ENCODE results near the gene SENP6. TPM values are rescaled to one million over a fixed set of nuclear protein-coding genes. Genes with fewer than 3 reads are reported as not detected.

The SENP6 gene
- total RNA-seq, 1 experiment from 2014 or later: 116 TPM

DNA sequence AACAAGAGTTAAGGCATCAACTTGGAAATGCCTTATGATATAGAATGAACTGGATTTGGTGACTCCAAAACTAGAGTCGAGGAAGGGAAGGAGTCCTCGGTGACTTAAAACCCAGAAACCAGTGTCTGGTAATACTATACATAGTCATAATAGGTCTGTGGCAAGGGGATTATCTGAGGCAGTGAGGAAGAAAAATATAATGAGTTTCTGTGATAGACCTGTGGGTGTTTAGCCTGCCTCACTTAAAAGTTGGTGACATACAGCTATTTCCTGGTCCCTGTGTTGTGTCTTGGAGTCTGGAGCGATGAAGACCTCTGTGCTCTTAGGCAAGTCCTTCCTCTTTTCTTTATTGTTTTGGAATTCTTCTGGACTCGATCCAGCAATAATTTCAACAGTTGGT, 142.3 kb downstream of the SENP6 start:
- peaks cover 3% of the 10 kb centered on the region for H3K23me2 ChIP-seq (ENCODE audit: insufficient read length, low read depth, low read length, poor library complexity, severe bottlenecking)
- H3K9me3 Mint-ChIP-seq: no peaks in the 10 kb centered on the region
- no peak overlapping the region for H2BK5ac ChIP-seq (ENCODE audit: insufficient read length, low read length)
- no peak overlapping the region for H4K5ac ChIP-seq (ENCODE audit: insufficient read length, low read depth, low read length)
- no peak overlapping the region for H3K56ac ChIP-seq (ENCODE audit: insufficient read length, low read depth, low read length)
- no peak overlapping the region for H4K8ac ChIP-seq (replicated peaks; ENCODE audit: insufficient read length, low read depth, low read length)
- H3K27me3 ChIP-seq (ENCODE audit: insufficient read depth, low read length): no peaks in the 10 kb centered on the region
- no peak overlapping the region for H2AK5ac ChIP-seq (ENCODE audit: insufficient read length, low read length)
- H3K18ac ChIP-seq (ENCODE audit: insufficient read length, low read depth, low read length): no peak overlapping the region
- no peaks in the 10 kb centered on the region for H3K79me1 ChIP-seq (ENCODE audit: insufficient read depth, low read depth, low read length, poor library complexity, severe bottlenecking)
- no peaks in the 10 kb centered on the region for H3K79me2 ChIP-seq (ENCODE audit: insufficient read depth, low read length)
- no peaks in the 10 kb centered on the region for H4K20me1 ChIP-seq (ENCODE audit: control insufficient read depth, insufficient read depth, insufficient read length)
- H2BK120ac ChIP-seq (ENCODE audit: low read depth, low read length, poor library complexity, severe bottlenecking): no peak overlapping the region
- no peak overlapping the region for H3K23ac ChIP-seq (ENCODE audit: insufficient read length, low read depth, low read length)
- H3K14ac ChIP-seq (ENCODE audit: insufficient read depth, low read length): no peak overlapping the region
- H3K27ac Mint-ChIP-seq: no peak overlapping the region
- H3K4me1 Mint-ChIP-seq: peaks cover 3 to 9% of the 10 kb centered on the region in 2 experiments
- H3K4ac ChIP-seq (ENCODE audit: low read depth, low read length): no peak overlapping the region
- WGBS (ENCODE audit: extremely low coverage, insufficient read length, low lambda C conversion rate): no CpG with 5 or more reads among the region's 4 CpGs
- no peak overlapping the region for H3K4me2 ChIP-seq (ENCODE audit: insufficient read depth, insufficient read length, low read length)
- no peak overlapping the region for H3K4me3 Mint-ChIP-seq
- H3K4me1 ChIP-seq (ENCODE audit: insufficient read depth, low read length): no peaks in the 10 kb centered on the region
- no peak overlapping the region for H2BK12ac ChIP-seq (ENCODE audit: insufficient read length, low read depth, low read length)
- no peak overlapping the region for H3K9ac ChIP-seq (ENCODE audit: extremely low read depth, insufficient read length, low read length)
- H2AFZ ChIP-seq (ENCODE audit: low read length): no peak overlapping the region
- H3K9me3 ChIP-seq (ENCODE audit: control insufficient read depth, low read depth, low read length): no peaks in the 10 kb centered on the region
- H3K36me3 Mint-ChIP-seq (ENCODE audit: insufficient read depth in 1 of 3, low read depth in 3 of 3): no peaks in the 10 kb centered on the region
- no peak overlapping the region for H3T11ph ChIP-seq (ENCODE audit: low read length)
- H2BK20ac ChIP-seq (ENCODE audit: low read depth, low read length, poor library complexity, severe bottlenecking): no peak overlapping the region
- H2BK15ac ChIP-seq (ENCODE audit: low read depth, low read length): no peak overlapping the region
- no peak overlapping the region for H3K27ac ChIP-seq (ENCODE audit: insufficient read length, low read depth, low read length)
- H4K91ac ChIP-seq (ENCODE audit: insufficient read length, low read depth, low read length): no peak overlapping the region
- peaks cover 13% of the 10 kb centered on the region for H3K27me3 Mint-ChIP-seq (ENCODE audit: low read depth)
- DNase-seq: no peak
- TF ChIP-seq, protein P1, sequence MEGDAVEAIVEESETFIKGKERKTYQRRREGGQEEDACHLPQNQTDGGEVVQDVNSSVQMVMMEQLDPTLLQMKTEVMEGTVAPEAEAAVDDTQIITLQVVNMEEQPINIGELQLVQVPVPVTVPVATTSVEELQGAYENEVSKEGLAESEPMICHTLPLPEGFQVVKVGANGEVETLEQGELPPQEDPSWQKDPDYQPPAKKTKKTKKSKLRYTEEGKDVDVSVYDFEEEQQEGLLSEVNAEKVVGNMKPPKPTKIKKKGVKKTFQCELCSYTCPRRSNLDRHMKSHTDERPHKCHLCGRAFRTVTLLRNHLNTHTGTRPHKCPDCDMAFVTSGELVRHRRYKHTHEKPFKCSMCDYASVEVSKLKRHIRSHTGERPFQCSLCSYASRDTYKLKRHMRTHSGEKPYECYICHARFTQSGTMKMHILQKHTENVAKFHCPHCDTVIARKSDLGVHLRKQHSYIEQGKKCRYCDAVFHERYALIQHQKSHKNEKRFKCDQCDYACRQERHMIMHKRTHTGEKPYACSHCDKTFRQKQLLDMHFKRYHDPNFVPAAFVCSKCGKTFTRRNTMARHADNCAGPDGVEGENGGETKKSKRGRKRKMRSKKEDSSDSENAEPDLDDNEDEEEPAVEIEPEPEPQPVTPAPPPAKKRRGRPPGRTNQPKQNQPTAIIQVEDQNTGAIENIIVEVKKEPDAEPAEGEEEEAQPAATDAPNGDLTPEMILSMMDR (conservative IDR thresholded peaks at IDR 0.05): no peak

Measured in H9 (cell line).